Measurements from ENCODE around the gene CYP4A22.
A peak's percentile ranks its signal among the peaks of the same experiment; 100 is the strongest.

The CYP4A22 gene

DNA sequence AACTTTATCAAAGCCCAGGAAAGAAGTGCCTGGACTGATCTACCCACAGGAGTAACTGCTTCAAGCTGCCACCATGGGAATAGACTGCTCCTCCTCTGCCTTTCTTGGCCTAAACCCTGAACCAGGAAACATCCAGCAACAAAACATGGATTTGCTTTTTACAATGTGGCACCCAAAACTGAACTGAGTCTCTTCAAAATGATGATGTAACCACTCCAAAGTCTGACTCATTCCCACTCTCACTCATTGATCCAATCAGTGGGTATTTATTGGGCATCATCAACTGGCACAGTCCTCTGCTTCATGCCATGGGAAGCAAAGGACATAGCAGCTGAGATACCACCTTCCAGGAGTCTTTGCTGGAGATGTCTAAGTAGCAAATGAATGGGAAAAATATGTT is 23.5 kb downstream of the CYP4A22 start:
- DNase-seq: no peak

DNA sequence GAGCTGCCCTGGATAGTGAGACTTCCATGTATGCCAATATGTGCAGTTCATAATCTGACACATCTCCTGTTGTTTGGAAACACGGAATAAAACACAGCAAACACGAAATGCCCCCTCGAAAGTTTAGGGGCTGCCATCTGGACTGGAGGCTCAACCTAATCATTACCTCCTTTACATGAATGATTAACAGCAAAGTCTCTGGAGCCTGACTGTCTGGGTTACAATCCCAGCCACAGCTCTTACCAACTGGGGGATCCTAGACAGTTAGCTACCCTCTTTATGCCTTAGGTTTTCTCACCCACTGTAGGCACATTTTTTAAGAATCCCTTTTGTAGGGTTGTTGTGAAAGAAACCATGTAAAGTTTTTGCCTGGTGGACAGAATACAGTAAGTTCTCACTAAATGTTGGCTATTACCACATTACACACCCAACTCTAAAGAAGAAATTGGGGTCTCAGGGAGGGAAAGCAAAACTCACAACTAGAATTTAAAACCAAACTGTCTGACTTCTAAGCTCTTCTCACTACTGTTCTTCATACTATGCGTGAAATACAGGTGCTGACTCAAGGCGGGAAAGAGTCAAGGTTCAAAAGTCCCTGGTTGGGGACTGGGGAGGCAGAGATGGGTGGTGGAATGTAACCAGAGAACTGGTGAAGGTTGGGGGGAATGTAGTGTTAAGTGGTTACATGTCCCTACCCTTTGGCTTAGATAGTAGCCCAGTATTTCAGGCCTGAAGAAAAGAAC is 24.2 kb downstream of the CYP4A22 start:
- DNase-seq: no peak

DNA sequence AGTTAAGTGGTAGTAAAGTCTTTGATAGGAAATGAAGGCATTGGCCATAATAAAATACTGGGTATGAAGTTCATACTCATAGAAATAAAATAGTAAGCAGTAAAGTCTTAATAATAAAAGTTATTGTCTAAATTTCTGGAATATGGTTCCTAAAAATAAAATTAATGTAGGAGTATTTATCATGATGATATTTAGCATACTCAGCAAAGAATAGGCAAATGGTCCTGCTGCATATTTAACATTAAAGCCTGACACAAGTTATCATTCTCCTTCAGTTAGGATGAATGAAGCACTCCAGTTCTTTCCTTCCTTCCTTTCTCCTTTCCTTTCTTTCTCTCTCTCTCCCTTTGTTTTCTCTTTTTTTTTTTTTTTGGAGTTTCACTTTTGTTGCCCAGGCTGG is 27.3 kb downstream of the CYP4A22 start:
- no peak for DNase-seq

DNA sequence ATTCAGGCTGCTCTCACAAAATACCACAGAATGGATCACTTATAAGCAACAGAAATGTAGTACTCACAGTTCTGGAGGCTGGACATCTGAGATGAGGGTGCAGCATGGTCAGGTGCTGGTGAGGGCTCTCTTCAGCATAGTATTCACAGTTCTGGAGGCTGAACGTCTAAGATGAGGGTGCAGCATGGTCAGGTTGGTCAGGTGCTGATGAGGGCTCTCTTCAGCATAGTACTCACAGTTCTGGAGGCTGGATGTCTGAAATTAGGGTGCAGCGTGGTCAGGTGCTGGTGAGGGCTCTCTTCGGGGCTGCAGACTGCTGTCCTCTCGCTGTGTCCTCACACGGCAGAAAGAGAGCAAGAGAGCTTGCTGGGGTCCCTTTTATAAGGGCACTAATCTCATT is 35.5 kb downstream of the CYP4A22 start:
- DNase-seq: no peak

DNA sequence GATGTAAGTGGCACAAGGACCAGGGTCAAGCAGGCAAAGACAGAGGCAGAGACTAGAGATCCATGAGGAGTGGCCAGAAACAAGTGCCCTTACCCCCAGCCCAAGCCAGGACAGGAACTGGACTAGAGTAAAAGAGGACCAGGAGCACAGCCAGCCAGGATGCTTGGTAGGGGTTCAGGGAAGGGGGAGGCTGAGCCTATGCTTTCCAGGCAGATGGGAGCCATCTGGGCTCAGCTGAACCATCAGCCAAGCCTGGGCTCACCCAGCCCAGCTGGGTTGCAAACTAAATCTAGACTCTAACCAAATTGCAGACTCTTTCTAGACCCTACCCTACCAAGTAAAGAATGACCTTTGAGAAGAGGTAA is 37.4 kb downstream of the CYP4A22 start:
- DNase-seq: no peak

DNA sequence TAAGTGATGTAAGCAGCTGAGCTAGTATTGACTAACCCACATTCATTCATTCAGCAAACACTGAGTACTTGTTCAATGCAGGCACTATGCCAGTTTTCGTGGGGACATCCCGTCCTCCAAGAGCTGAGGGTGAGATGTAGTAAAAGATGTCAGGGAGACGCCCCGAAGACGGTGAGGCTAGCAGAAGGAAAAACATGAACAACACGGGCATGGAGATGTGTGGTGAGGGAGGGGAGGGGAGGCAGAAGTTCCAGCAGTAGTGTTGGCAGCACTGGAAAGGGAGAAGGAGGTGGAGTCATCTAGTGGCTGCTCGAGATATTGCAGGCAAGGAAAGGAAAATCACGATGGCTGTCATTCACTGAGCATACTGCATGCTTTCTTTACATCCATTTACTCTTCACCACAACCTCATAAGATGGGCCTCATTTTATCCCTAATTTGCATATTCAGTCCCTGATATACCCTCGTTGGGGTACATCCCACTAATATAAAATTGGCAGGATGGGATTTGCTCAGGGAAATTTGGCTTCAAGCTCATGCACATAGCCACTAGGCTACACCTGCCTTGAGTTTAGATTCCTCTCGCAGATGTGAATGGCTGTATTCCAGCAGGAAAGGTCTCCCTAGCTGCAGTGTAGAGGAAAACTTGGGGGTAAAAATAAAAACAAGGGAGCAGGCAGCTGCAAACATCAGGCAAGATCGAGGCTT is 38.1 kb downstream of the CYP4A22 start:
- DNase-seq: peak; percentile 22

DNA sequence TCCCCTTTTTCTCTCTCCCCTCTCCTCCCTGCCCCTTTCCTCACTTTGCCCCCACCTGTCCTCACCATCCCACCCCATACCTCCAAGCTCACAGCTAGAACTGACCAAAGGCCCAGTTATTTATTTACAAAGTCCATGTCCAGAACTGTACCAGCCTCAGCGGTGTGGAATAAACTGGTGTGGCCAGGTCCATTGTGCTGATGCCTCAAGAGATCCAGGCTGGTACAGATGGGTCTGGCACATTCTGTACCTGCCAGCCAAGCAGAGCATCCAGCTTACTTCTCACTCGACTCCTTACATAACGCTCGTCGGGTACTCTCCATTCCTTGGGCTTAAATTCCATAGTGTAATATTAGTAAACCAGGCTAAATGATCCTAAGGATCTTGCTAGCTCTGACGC is 40.8 kb downstream of the CYP4A22 start:
- DNase-seq: no peak

DNA sequence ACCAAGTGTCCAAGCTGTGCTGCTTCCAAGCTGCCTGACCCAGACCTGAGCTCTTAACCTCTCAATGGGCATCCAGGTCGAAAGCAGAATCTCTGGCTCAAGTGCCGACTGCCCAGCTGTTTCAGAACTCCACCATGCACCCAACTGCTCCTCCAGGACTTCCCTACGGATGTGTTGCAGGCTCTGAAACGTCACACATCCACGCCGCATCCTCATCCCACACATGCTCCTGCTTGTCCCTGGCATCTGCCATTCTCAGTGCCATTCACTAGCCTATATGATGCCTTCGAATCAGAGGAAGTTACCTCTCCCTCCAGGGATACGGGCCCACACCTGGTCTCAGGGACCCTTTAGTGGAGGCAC is 41.4 kb downstream of the CYP4A22 start:
- DNase-seq: no peak

DNA sequence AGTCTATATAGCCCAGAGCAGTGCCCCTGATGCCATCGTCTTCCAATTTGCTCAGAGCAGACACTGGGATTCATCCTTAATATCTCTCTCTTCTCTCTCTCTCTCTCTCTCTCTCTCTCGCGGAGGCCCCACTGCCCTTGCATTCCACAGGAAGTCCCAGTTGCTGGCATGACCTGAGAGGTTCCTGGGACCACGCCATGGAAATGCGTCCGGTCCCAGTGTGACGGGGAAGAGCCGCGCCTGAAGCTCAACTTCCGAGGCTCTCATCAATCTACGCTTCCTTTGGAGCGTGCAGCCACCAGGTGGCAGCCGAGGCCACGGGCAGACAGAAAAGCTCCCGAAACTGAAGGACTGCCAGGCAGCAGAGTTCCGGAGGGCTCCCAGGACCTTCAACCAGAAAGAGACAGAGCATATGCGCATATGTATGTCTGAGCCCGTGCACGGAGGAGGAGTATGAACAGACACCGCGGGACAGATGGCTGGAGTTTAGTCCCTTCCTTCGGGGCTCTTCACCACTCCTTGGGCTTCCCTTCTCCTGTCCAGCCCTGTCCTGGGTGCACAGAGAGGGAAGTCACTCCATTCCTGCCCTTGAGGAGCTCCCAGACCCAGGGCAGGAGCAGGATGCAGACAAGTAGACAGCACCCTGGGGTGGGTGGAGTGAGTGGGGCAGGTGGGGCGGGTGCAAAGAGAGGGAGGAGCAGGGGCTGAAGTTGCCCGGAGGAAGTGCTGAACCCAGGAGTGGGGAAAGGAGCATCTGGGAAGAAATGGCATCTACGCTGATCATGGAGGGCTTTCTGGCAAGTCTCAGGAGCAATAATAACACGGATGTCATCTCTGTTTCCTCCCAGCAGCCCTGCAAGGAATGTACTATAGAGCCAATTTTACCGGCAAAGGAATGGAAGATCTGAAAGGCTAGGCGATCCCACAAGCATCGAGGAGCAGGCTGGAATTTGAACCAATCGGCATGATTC is 42.1 kb downstream of the CYP4A22 start:
- DNase-seq: peak; percentile 81

DNA sequence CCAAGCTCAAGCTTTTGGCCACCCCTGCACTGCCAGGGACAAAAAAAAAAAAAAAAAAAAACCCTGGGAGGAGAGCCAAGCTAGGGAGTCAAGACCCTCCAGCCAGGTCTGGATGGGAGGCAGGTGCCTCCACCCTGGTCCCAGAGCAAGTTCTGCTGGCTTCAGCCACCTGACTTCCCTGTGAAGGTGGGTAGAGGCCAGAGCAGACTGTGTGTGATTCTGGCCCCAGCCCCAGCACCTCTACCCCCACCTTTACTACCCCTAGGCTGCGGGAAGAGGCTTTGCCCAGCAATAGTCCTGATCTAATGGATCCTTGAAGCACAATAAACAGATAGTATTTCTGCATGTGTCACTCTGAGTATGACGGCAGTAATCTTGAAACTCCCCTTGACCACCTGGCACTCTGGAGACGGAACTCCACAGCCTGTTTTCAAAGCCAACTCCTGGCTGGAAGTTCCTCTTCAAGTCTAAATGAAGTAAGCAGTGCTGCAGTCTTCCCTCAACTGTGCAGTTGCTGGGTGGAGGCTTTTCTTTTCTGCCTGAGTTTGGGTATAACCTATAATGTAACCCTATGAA is 42.8 kb downstream of the CYP4A22 start:
- no peak for DNase-seq

DNA sequence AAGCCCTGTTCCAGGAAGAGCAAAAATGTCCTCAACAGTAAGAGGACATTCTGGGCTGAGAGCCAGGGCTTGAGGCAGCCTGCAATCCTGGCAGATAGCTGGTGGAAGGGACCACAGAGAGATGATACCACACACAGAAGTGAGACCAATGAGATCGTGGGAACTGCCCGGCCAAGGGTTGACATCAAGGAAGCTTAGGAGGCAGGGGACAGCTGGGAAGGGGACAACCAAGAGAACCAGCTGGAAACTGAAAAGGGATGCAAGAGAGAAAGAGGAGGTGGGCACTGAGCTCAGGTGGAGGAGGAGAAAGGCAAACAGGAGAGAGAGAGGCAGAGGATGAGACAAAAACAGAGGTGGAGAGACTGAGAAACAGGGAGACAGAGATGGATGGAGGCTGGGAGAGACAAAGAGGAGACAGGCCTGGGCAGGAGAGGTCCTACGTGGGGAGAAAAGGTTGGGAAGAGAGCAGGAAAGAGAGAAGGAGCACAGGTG is 43.4 kb downstream of the CYP4A22 start:
- no peak for DNase-seq

DNA sequence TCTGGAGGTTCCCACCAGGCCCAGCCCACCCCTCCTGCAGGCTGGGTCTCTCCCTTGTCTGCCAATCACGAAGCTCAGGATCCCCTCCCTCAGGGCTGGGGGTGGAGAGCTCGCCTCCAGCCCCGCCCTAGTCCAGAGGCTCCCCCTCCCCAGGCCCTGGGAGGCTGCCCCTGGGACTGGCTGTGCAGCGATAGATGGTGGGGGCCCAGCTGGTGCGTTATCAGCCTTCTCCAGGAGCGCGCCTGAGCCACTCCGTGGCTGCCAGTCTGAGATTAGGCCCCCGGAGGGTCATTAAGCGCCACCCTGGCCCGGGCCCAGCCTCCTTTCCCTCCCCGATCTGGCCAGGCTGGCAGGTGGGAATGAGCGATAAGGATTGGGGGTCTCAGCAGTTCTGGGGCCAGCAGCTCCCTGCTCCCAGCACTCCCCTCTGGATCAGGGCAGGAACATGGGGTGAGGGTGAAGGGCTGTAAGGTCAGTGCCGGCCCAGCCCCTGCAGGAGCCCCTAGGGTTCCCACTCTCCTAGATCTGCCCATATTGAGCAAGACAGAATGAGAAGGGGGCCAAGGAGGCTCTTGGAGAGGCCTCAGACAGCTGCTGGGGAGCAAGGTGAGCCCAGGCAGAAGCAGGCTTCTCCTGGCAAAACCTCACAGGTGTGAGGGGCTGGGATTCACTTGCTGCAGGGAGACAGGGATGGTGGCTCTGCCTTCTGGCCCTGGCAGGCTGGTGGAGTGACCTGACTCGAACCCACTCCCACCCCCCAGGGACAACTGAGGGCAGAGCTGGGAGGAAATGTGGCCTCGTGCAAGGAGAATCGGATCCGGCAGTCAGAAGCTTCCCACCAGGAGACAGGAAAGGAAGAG is 44.1 kb downstream of the CYP4A22 start:
- peak; percentile 27 for DNase-seq

DNA sequence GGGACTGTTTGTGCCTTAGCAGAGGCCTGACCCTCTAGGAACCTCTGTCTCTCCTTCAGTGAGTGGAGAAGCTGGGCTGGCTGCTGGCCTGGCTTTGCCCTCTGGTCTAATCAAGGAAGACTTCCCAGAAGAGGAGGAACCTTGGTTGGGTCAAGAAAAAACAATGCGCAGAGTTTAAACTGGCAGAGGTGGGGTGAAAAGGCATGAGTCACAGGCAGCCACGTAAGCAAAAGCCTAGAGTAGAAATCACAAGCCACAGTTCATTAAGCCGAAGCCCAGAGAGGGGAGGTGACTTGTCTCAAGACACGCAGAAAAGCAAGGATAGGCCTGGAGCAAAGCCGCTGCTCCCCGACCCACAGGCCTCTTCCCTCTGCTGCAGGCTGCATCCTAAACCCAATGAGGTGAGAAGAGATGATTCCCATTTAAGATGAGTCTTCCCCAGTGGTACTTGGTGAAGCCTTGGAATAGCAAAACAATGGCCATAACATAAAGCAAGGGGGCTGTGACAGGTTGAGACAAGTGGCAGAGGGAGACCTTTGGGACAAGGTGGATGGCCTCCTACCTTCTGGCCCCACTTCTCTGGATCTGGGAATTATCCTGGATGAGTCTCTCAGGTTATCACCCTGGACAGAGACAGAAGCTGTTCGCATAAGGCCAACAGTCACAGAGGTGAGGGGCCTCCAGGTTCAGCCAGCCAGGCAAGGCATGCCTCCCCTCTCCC is 44.9 kb downstream of the CYP4A22 start:
- DNase-seq: no peak

DNA sequence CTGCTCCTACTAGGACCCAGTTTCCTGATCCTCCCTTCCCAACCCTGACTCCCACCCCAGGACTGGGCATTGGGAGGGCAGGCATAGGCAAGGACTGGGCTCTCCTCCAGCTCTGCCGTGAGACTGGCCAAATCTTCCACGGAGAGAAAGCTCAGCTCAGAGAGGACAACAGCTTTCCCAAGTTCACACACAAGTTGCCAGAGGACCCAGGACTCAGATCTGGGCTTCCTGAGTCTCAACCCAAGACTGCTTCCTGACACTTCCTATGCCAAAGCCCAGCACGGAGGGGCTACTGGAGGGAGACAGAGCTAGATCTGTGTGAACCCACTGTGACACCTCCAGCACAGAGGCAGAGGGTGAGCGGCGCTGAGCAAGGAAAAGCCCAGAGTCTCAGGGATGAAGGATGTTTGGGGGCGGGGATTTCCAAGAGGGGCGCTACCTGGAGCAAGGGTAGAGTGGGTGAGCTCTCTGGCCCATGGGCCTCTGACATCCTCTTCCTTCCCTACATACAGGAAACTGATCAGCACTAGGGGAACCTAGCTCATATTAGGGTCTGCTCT is 45.5 kb downstream of the CYP4A22 start:
- DNase-seq: no peak

DNA sequence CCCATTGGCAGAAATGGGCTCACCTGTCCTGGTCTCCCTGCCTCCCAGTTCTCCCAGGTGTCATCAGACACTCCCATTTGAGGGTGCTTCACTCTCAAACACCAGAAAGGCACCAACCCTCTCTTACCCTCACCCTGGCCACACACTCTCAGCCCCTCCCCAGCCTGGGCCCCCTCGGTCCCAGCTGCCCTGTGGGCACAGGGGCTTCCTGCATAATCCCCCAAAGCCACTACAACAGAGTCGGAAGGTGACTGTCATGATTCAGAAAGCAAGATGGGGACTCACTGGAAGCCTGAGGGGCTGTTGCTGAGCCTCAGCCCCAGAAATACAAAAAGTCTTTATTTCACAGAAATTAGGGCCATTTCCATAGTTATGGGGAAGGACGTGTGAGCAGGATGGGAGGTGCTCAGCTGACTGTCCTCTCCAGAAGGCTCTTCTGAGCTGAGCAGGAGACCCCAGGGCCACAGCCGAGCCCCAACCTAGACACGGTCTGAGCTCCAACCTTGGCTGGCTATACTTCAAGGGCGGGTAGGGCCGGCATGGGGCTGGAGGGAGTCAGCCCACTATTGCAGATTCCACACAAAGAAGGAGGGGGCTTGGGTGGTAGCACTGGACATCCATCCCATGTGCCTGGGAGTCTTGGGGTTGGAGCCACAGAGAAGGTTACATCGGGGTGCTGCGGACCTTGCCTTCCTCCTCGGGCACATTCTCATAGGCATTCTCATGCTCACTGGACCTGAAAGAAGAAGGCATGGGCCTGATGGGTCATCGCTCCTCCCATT is 46.3 kb downstream of the CYP4A22 start:
- DNase-seq: no peak

DNA sequence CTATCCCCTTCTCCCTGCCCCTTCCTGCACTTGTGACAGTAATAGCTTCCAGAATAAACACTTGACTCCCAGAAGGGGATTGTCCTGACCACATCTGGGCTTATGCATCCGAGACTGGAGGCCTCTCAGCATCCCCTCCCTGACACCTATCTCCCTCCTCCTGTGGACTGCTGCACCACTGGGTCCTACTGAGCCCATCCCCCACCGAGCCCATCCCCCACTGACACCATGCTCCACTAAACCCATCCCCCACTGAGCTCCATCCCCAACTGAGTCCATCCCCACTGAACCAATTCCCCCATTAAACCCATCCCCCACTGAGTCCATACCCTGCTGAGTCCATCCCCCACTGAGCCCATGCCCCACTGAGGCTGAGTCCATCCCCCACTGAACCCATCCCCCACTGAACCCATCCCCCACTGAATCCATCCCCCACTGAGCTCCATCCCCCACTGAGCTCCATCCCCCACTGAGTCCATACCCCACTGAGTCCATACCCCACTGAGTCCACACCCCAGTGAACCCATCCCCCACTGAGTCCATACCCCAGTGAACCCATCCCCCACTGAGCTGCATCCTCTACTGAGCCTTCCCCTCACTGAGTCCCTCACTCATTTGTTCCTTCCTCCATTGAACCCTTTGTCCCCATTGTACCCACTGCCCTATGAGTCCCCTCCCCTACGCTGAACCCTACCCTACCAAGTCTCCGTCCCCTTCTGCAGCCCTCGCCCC is 47.0 kb downstream of the CYP4A22 start:
- no peak for DNase-seq

DNA sequence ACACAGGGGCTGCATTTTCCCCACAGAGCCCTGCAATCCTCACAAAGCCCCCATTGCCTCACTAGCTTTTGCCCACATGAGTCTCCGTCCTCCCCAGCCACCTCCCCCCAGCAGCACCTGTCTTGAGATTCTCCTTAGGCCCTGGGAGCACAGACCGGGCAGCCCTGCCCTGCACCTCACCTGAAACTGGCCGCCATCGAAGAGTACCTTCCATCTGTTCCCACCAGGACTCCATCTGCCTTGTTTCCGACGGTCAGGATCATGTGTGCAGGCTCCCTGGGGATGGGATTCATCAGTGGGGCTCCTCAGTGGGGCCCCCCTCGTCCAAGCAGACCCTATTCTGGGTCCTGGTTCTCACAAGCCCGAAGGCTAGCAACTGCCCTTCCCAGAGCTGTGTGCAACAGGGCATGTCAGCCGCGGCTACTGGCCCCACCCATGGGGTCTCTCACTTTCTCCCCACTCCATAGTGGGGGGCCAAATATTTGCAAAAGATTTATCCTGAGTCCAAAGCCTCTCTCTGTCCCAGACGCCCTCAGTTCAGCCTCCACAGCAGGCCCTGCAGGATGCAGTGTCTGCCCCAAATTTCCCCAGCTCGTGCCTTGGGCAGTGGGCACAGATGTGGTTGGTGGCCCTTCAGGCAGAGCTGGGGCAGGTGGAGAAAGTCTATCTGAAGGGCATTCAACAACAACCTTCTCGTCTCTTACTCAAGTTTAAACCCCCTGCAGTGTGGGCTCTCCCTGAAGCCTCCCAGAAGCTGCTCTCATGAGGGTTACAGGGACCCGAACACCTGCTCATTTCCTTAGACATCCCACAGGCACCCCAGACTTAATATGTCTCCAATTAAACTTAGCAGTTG is 47.8 kb downstream of the CYP4A22 start:
- DNase-seq: no peak
